Stomach (tissue), 4 donors: ENCODE data around the gene TJP2.

Experiments used
- POLR2A ChIP-seq, 4 donors: fragments of 450-650 bp; IDR thresholded peaks; one replicate each; pipeline ENCODE4 v1.6.1; 2016; ENCODE audit warnings: antibody characterized with exemption in 4 of 4, control low read depth in 2 of 4, mild to moderate bottlenecking in 1 of 4, moderate library complexity in 1 of 4
- POLR2AphosphoS5 ChIP-seq, 3 donors: sonication (generic); formaldehyde crosslinking; IDR thresholded peaks; one replicate each; pipeline ENCODE4 v1.6.1; 2016; ENCODE audit warnings: antibody characterized with exemption in 3 of 3
- TF ChIP-seq, protein P1 (sequence below), 7 experiments: fragments of 450-650 bp in 4 of 7; fragments of 200-600 bp in 3 of 7; sonication (generic) in 3 of 7; IDR thresholded peaks; one replicate each; pipeline ENCODE4 v1.5.1; 2016 to 2019; ENCODE audit warnings: antibody characterized with exemption in 7 of 7, control low read depth in 2 of 7, mild to moderate bottlenecking in 1 of 7

GRCh38 chr9:69248005-69248404 is 73.9 kb downstream of the TJP2 start:
- TF ChIP-seq, protein P1, sequence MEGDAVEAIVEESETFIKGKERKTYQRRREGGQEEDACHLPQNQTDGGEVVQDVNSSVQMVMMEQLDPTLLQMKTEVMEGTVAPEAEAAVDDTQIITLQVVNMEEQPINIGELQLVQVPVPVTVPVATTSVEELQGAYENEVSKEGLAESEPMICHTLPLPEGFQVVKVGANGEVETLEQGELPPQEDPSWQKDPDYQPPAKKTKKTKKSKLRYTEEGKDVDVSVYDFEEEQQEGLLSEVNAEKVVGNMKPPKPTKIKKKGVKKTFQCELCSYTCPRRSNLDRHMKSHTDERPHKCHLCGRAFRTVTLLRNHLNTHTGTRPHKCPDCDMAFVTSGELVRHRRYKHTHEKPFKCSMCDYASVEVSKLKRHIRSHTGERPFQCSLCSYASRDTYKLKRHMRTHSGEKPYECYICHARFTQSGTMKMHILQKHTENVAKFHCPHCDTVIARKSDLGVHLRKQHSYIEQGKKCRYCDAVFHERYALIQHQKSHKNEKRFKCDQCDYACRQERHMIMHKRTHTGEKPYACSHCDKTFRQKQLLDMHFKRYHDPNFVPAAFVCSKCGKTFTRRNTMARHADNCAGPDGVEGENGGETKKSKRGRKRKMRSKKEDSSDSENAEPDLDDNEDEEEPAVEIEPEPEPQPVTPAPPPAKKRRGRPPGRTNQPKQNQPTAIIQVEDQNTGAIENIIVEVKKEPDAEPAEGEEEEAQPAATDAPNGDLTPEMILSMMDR (IDR thresholded peaks at IDR 0.05) = no peak
- no peak for TF ChIP-seq POLR2AphosphoS5 (IDR thresholded peaks at IDR 0.05)
- no peak for TF ChIP-seq POLR2A (IDR thresholded peaks at IDR 0.05)
